SK-N-MC (cell line): Measurements from ENCODE around the gene ZNF282.

ENCODE experiments used
- EZH2 ChIP-seq: fragments of 200-600 bp; sonication (generic); IDR thresholded peaks from one replicate; pipeline ENCODE4 v1.6.1; 2017; ENCODE audit warnings: antibody characterized with exemption
- FOXP2 ChIP-seq: optimal IDR thresholded peaks from 2 replicates; pipeline ENCODE3; 2011; ENCODE audit warnings: mild to moderate bottlenecking, moderate library complexity; ENCODE audit not compliant: insufficient read depth; ENCODE audit errors: extremely low read length, control extremely low read depth

- TF ChIP-seq EZH2 (no peak), FOXP2 (no peak)
Measured at GRCh38 chr7:149232362-149232761, 37.0 kb downstream of the ZNF282 start.
